ENCODE data around the gene PHKA2.

- TF ChIP-seq CTCF (IDR thresholded peaks at IDR 0.05; ENCODE audit: poor library complexity) (no peak), EZH2 (IDR thresholded peaks at IDR 0.05; ENCODE audit: borderline replicate concordance) (no peak)
These were observed 111.3 kb downstream of the PHKA2 start for GRCh38 chrX:18872621-18873020.
